Astrocyte (in vitro differentiated cells and primary cell): ENCODE measurements around the gene HDAC3. TPM values are rescaled to one million over a fixed set of nuclear protein-coding genes. Genes with fewer than 3 reads are reported as not detected.

Source experiments
- DNase-seq: peaks from one replicate; pipeline ENCODE4 v3.0.0-alpha.2; 2010; ENCODE audit warnings: low read depth
- FAIRE-seq: peaks from 2 replicates; lab custom pipeline; 2011; peaks lifted over from hg19 to GRCh38; lab: Jason Lieb, UNC
- H2AFZ ChIP-seq: 2 replicates; pipeline ENCODE4 v1.6.0; 2012; ENCODE audit warnings: low read depth, low read length, inconsistent platforms
- H3K27ac ChIP-seq: 2 replicates; pipeline ENCODE4 v1.5.1; 2011; ENCODE audit warnings: low read depth, low read length, inconsistent platforms
- H3K27me3 ChIP-seq: 2 replicates; pipeline ENCODE4 v1.6.0; 2011; ENCODE audit warnings: low read length, inconsistent platforms; ENCODE audit not compliant: insufficient read depth
- H3K36me3 ChIP-seq: 2 replicates; pipeline ENCODE4 v1.5.1; 2011; ENCODE audit warnings: low read length, inconsistent platforms; ENCODE audit not compliant: insufficient read depth
- H3K4me1 ChIP-seq: 2 replicates; pipeline ENCODE4 v1.5.1; 2011; ENCODE audit warnings: low read length, inconsistent platforms; ENCODE audit not compliant: insufficient read depth
- H3K4me2 ChIP-seq: 2 replicates; pipeline ENCODE4 v1.6.0; 2012; ENCODE audit warnings: low read length, inconsistent platforms
- H3K4me3 ChIP-seq: 2 replicates; pipeline ENCODE4 v1.5.1; 2011; ENCODE audit warnings: low read depth, mild to moderate bottlenecking, low read length, inconsistent platforms; ENCODE audit not compliant: insufficient read depth
- H3K79me2 ChIP-seq: 2 replicates; pipeline ENCODE4 v1.6.0; 2012; ENCODE audit warnings: mild to moderate bottlenecking, low read length, inconsistent platforms; ENCODE audit not compliant: insufficient read depth
- H3K9ac ChIP-seq: 2 replicates; pipeline ENCODE4 v1.6.0; 2012; ENCODE audit warnings: mild to moderate bottlenecking, low read length, inconsistent platforms
- H3K9me3 ChIP-seq: 2 replicates; pipeline ENCODE4 v1.5.1; 2012; ENCODE audit warnings: low read depth, mild to moderate bottlenecking, low read length, inconsistent platforms; ENCODE audit not compliant: insufficient read depth
- H4K20me1 ChIP-seq: 2 replicates; pipeline ENCODE4 v1.6.0; 2012; ENCODE audit warnings: low read length, inconsistent platforms; ENCODE audit not compliant: insufficient read depth
- H3K27ac Mint-ChIP-seq: one replicate; pipeline ENCODE4 v1.8.0; 2021; ENCODE audit warnings: mild to moderate bottlenecking, mixed read lengths; ENCODE audit not compliant: unreplicated experiment
- H3K27me3 Mint-ChIP-seq: one replicate; pipeline ENCODE4 v1.8.0; 2021; ENCODE audit warnings: low read depth, mixed read lengths; ENCODE audit not compliant: unreplicated experiment
- H3K36me3 Mint-ChIP-seq: one replicate; pipeline ENCODE4 v1.8.0; 2021; ENCODE audit warnings: low read depth, mixed read lengths; ENCODE audit not compliant: unreplicated experiment
- H3K4me1 Mint-ChIP-seq: one replicate; pipeline ENCODE4 v1.8.0; 2021; ENCODE audit warnings: low read depth, mixed read lengths; ENCODE audit not compliant: unreplicated experiment
- H3K4me3 Mint-ChIP-seq: one replicate; pipeline ENCODE4 v1.8.0; 2021; ENCODE audit warnings: mild to moderate bottlenecking, moderate library complexity, mixed read lengths; ENCODE audit not compliant: unreplicated experiment
- H3K9me3 Mint-ChIP-seq: one replicate; pipeline ENCODE4 v1.8.0; 2021; ENCODE audit warnings: mild to moderate bottlenecking, mixed read lengths; ENCODE audit not compliant: unreplicated experiment
- EZH2 ChIP-seq: IDR thresholded peaks from 2 replicates; pipeline ENCODE4 v1.6.1; 2012; ENCODE audit warnings: mild to moderate bottlenecking, low read length, inconsistent platforms; ENCODE audit not compliant: insufficient read depth
- total RNA-seq: library from RNA; stranded (reverse); gene quantifications from 2 replicates; pipeline ENCODE4 v1.2.1, GENCODE V29; 2021
- TF ChIP-seq, protein P1 (sequence below): IDR thresholded peaks from 2 replicates; pipeline ENCODE4 v1.5.1; 2011; ENCODE audit warnings: low read depth, mild to moderate bottlenecking, inconsistent platforms, low read length, moderate library complexity; ENCODE audit not compliant: insufficient read depth

The HDAC3 gene
- total RNA-seq, 1 donor from 2014 or later: 63.8 TPM

DNA sequence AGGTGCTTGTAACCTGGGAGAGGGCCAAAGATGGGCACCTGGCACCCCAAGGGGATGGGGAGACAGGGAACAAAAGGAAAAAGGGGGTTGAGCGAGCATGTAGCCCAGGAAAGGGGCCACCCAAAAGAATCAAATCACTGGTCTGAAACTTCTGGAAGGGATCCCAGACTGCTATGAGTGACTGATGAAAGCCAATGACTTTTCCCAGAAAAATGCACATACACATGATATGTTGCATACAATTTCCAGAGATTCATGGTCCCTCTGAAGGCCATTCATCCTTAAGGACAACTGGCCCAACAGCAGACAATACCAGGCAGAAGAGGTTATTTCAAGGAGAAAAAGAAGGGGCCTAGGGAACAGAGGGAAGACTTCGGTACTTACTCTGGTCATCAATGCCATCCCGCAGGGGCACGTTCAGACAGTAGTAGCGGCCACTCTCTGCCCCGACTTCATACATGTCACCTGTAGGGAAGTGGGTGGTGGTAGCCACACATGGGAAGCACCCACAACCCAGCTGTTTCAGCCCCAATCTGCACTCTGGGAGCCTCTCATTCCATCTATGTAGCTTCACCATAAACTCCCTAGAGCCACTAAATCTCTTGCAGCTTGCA lies 8.4 kb downstream of the HDAC3 start:
- no peaks in the 10 kb centered on the region for H3K9me3 Mint-ChIP-seq
- no peaks in the 10 kb centered on the region for H3K27me3 Mint-ChIP-seq
- Histone ChIP-seq H3K4me3 (no peak overlapping the region), H3K27ac (no peak overlapping the region), H3K79me2 (peaks cover 30% of the 10 kb centered on the region), H3K9me3 (no peaks in the 10 kb centered on the region), H2AFZ (no peak overlapping the region), H3K4me1 (no peaks in the 10 kb centered on the region), H4K20me1 (peaks cover 41% of the 10 kb centered on the region), H3K9ac (no peak overlapping the region), H3K27me3 (no peaks in the 10 kb centered on the region), H3K4me2 (no peak overlapping the region), H3K36me3 (peaks cover 32% of the 10 kb centered on the region)
- peaks cover 5% of the 10 kb centered on the region for H3K4me1 Mint-ChIP-seq
- H3K4me3 Mint-ChIP-seq: peak overlapping the region; percentile 12
- FAIRE-seq (no peak), DNase-seq (no peak)
- H3K36me3 Mint-ChIP-seq: peaks cover 22% of the 10 kb centered on the region
- H3K27ac Mint-ChIP-seq: no peak overlapping the region
- TF ChIP-seq EZH2: no peak
- TF ChIP-seq, protein P1, sequence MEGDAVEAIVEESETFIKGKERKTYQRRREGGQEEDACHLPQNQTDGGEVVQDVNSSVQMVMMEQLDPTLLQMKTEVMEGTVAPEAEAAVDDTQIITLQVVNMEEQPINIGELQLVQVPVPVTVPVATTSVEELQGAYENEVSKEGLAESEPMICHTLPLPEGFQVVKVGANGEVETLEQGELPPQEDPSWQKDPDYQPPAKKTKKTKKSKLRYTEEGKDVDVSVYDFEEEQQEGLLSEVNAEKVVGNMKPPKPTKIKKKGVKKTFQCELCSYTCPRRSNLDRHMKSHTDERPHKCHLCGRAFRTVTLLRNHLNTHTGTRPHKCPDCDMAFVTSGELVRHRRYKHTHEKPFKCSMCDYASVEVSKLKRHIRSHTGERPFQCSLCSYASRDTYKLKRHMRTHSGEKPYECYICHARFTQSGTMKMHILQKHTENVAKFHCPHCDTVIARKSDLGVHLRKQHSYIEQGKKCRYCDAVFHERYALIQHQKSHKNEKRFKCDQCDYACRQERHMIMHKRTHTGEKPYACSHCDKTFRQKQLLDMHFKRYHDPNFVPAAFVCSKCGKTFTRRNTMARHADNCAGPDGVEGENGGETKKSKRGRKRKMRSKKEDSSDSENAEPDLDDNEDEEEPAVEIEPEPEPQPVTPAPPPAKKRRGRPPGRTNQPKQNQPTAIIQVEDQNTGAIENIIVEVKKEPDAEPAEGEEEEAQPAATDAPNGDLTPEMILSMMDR: no peak

DNA sequence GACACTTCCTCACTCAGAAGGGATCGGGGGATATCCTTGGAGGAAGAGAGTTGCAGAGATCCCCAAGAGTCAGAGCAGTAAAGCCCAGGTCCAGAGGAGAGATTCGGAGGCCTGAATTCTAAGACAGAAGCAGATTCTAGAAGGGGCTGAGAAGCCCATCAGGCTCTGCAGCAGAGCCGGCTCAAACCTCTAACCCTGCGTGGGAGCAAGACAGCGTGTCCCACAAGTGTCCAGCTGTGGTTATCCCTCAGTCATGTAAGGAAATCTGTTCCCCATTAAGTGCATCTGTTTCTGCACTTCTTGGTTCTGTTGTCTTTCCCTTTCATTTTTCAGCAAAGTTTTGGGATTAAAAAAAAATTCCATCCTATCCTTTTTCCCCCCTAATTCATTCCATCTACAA lies 13.0 kb downstream of the HDAC3 start:
- H3K9ac ChIP-seq: no peak overlapping the region
- H3K36me3 ChIP-seq: peaks cover 30% of the 10 kb centered on the region
- Mint-ChIP-seq H3K27ac (no peak overlapping the region), H3K4me3 (no peak overlapping the region), H3K4me1 (peaks cover 6% of the 10 kb centered on the region), H3K27me3 (no peaks in the 10 kb centered on the region), H3K36me3 (peaks cover 13% of the 10 kb centered on the region), H3K9me3 (no peaks in the 10 kb centered on the region)
- H4K20me1 ChIP-seq: peaks cover 13% of the 10 kb centered on the region
- H3K79me2 ChIP-seq: peaks cover under 1% of the 10 kb centered on the region
- no peak overlapping the region for H2AFZ ChIP-seq
- no peak for TF ChIP-seq EZH2
- no peaks in the 10 kb centered on the region for H3K4me1 ChIP-seq
- no peak overlapping the region for H3K4me3 ChIP-seq
- no peaks in the 10 kb centered on the region for H3K9me3 ChIP-seq
- DNase-seq: no peak
- no peak overlapping the region for H3K27ac ChIP-seq
- no peak overlapping the region for H3K4me2 ChIP-seq
- H3K27me3 ChIP-seq: no peaks in the 10 kb centered on the region
- no peak for FAIRE-seq

DNA sequence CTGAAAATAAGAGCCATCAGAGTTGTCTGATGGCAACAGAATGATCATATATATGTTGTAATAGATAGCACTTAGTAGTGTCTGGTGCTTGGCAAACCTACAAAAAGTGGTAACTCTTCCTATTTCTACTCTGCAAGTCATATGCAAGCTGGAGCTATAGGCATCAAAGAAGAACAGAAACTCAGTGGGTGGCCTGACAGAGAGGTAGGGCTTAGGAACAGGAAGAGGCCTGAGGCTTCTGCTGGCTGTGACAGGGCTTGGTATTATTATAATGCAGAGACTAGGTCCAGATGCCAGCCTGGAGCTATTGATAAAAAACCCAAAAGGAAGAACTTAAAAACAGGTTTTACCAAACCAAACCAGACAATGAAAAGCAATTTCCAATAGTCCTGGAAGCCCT lies 13.5 kb downstream of the HDAC3 start:
- H3K27me3 Mint-ChIP-seq: no peaks in the 10 kb centered on the region
- Histone ChIP-seq H3K9ac (no peak overlapping the region), H3K4me1 (no peaks in the 10 kb centered on the region), H3K4me2 (no peak overlapping the region), H3K4me3 (no peak overlapping the region), H3K36me3 (peaks cover 27% of the 10 kb centered on the region), H3K27ac (no peak overlapping the region), H4K20me1 (peaks cover 10% of the 10 kb centered on the region), H3K27me3 (no peaks in the 10 kb centered on the region), H3K9me3 (no peaks in the 10 kb centered on the region), H3K79me2 (peaks cover 5% of the 10 kb centered on the region), H2AFZ (no peak overlapping the region)
- FAIRE-seq: no peak
- no peak overlapping the region for H3K4me3 Mint-ChIP-seq
- H3K27ac Mint-ChIP-seq: no peak overlapping the region
- no peaks in the 10 kb centered on the region for H3K9me3 Mint-ChIP-seq
- peaks cover 13% of the 10 kb centered on the region for H3K36me3 Mint-ChIP-seq
- DNase-seq: no peak
- peaks cover 6% of the 10 kb centered on the region for H3K4me1 Mint-ChIP-seq
- TF ChIP-seq EZH2: no peak
- TF ChIP-seq, protein P1: no peak
